ENCODE measurements around the gene SERPINI1.

Gene SERPINI1

DNA sequence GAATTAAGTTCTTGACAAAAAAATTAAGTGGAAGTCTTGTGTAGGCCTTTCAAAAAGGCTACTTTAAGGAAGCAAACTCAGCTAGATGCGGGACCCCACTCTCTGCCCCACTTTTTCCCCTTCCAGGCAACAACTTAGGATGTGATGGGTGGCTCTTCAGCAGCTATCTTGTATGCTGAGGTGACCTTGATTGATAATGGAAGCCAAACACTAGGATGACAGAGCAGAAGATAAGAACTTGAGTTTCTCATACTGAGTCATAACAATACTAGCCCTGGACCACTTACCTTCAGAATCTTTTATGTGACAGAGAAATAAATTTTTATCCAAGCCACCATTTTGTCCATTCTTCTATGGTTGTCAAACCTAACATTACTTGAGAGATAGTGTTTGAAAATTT lies 16.9 kb upstream of the SERPINI1 start:
- H3K79me2 ChIP-seq (ENCODE audit: insufficient read depth, low read length) = peaks cover 71% of the 10 kb centered on the region
- H2AFZ ChIP-seq (ENCODE audit: low read length) = no peak overlapping the region
- no peak overlapping the region for H3K4me2 ChIP-seq (ENCODE audit: low read depth, low read length, poor library complexity, severe bottlenecking)
- H3K9me3 ChIP-seq (ENCODE audit: insufficient read depth, low read depth, low read length) = no peaks in the 10 kb centered on the region
- H3K9ac ChIP-seq (ENCODE audit: low read depth, low read length, poor library complexity, severe bottlenecking) = no peak overlapping the region
- TF ChIP-seq EZH2phosphoT487 (IDR thresholded peaks at IDR 0.05; ENCODE audit: borderline replicate concordance) = no peak
- TF ChIP-seq, protein P1, sequence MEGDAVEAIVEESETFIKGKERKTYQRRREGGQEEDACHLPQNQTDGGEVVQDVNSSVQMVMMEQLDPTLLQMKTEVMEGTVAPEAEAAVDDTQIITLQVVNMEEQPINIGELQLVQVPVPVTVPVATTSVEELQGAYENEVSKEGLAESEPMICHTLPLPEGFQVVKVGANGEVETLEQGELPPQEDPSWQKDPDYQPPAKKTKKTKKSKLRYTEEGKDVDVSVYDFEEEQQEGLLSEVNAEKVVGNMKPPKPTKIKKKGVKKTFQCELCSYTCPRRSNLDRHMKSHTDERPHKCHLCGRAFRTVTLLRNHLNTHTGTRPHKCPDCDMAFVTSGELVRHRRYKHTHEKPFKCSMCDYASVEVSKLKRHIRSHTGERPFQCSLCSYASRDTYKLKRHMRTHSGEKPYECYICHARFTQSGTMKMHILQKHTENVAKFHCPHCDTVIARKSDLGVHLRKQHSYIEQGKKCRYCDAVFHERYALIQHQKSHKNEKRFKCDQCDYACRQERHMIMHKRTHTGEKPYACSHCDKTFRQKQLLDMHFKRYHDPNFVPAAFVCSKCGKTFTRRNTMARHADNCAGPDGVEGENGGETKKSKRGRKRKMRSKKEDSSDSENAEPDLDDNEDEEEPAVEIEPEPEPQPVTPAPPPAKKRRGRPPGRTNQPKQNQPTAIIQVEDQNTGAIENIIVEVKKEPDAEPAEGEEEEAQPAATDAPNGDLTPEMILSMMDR (conservative IDR thresholded peaks at IDR 0.05; ENCODE audit: low read length) = no peak
- peaks cover 54% of the 10 kb centered on the region for H3K36me3 ChIP-seq (ENCODE audit: insufficient read depth, low read length)
- H3K4me1 ChIP-seq (ENCODE audit: insufficient read depth, low read length, poor library complexity, severe bottlenecking) = peaks cover 8% of the 10 kb centered on the region
- no peak overlapping the region for H3K4me3 ChIP-seq (ENCODE audit: low read length, poor library complexity, severe bottlenecking)
- peaks cover 41% of the 10 kb centered on the region for H4K20me1 ChIP-seq (ENCODE audit: insufficient read depth, low read length, poor library complexity, severe bottlenecking)
- H3K9me2 ChIP-seq (replicated peaks; ENCODE audit: low read depth, low read length) = no peaks in the 10 kb centered on the region
- no peaks in the 10 kb centered on the region for H3F3A ChIP-seq (ENCODE audit: low read depth)
- H3K27me3 ChIP-seq (ENCODE audit: insufficient read depth, low read length, poor library complexity, severe bottlenecking) = no peaks in the 10 kb centered on the region

DNA sequence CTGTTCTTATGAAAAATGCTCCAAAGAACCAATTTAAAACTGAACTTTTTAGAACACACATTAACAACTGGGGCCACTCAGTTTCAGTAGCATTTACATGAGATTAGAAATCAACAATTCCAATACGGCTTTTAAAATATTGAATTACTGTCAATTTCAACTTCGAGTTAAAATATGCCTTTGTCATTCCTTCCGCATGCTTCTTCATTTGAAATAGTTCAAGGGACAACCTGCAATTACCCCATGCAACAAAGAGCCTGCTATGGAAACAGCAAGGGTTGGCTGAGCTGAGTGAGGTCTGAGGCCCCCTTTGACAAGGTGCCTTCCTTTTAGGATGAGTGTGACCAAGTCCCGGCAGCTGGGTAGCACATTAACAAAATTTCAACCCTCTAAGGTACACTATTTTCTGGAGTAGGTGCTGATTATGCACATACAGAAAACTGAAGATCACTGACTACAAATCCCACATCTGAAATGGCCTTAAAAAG lies 12.5 kb upstream of the SERPINI1 start:
- H3K4me3 ChIP-seq (ENCODE audit: low read length, poor library complexity, severe bottlenecking) = peak overlapping the region; percentile 41
- H3K9ac ChIP-seq (ENCODE audit: low read depth, low read length, poor library complexity, severe bottlenecking) = no peak overlapping the region
- TF ChIP-seq EZH2phosphoT487 (IDR thresholded peaks at IDR 0.05; ENCODE audit: borderline replicate concordance) = no peak
- TF ChIP-seq, protein P1 (conservative IDR thresholded peaks at IDR 0.05; ENCODE audit: low read length) = no peak
- peaks cover 61% of the 10 kb centered on the region for H4K20me1 ChIP-seq (ENCODE audit: insufficient read depth, low read length, poor library complexity, severe bottlenecking)
- H3K9me3 ChIP-seq (ENCODE audit: insufficient read depth, low read depth, low read length) = no peaks in the 10 kb centered on the region
- H3F3A ChIP-seq (ENCODE audit: low read depth) = no peaks in the 10 kb centered on the region; the same call in 1 of the 2 replicates
- H3K27me3 ChIP-seq (ENCODE audit: insufficient read depth, low read length, poor library complexity, severe bottlenecking) = no peaks in the 10 kb centered on the region
- no peak overlapping the region for H2AFZ ChIP-seq (ENCODE audit: low read length)
- no peaks in the 10 kb centered on the region for H3K9me2 ChIP-seq (replicated peaks; ENCODE audit: low read depth, low read length)
- H3K4me2 ChIP-seq (ENCODE audit: low read depth, low read length, poor library complexity, severe bottlenecking) = peak overlapping the region; percentile 68
- peaks cover 88% of the 10 kb centered on the region for H3K79me2 ChIP-seq (ENCODE audit: insufficient read depth, low read length)
- peaks cover 34% of the 10 kb centered on the region for H3K36me3 ChIP-seq (ENCODE audit: insufficient read depth, low read length)
- H3K4me1 ChIP-seq (ENCODE audit: insufficient read depth, low read length, poor library complexity, severe bottlenecking) = peaks cover 36% of the 10 kb centered on the region

DNA sequence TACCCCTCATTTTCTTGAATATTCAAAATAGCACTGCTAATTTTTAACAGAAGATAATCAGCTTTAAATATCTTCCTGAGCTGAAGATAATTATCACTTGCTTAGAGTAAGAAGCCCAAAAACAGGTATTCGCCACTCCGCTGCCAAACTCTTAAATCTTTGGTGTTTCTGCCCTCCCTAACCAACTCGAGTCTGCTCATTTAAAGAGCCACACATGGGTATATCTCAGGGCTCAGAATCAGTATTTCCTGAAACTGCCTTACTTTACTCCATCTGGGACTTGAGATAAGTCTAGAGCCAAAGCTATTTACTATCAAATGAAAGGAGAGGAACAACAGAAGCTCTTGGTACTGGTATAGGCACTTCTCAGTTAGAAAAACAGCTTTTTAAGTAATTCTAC lies 11.6 kb upstream of the SERPINI1 start:
- TF ChIP-seq EZH2phosphoT487 (IDR thresholded peaks at IDR 0.05; ENCODE audit: borderline replicate concordance) = no peak
- TF ChIP-seq, protein P1 (conservative IDR thresholded peaks at IDR 0.05; ENCODE audit: low read length) = no peak
- Histone ChIP-seq H3K9ac (ENCODE audit: low read depth, low read length, poor library complexity, severe bottlenecking) (peak overlapping the region; percentile 42), H3K79me2 (ENCODE audit: insufficient read depth, low read length) (peaks cover 92% of the 10 kb centered on the region), H3K36me3 (ENCODE audit: insufficient read depth, low read length) (peaks cover 26% of the 10 kb centered on the region), H3K4me3 (ENCODE audit: low read length, poor library complexity, severe bottlenecking) (peak overlapping the region; percentile 41), H4K20me1 (ENCODE audit: insufficient read depth, low read length, poor library complexity, severe bottlenecking) (peaks cover 69% of the 10 kb centered on the region), H2AFZ (ENCODE audit: low read length) (no peak overlapping the region), H3F3A (ENCODE audit: low read depth) (no peaks in the 10 kb centered on the region; the same call in 1 of the 2 replicates), H3K27me3 (ENCODE audit: insufficient read depth, low read length, poor library complexity, severe bottlenecking) (no peaks in the 10 kb centered on the region), H3K9me2 (replicated peaks; ENCODE audit: low read depth, low read length) (no peaks in the 10 kb centered on the region), H3K9me3 (ENCODE audit: insufficient read depth, low read depth, low read length) (no peaks in the 10 kb centered on the region), H3K4me1 (ENCODE audit: insufficient read depth, low read length, poor library complexity, severe bottlenecking) (peaks cover 44% of the 10 kb centered on the region), H3K4me2 (ENCODE audit: low read depth, low read length, poor library complexity, severe bottlenecking) (peak overlapping the region; percentile 68)
